PFSK-1 (cell line): ENCODE measurements around the gene TSPO.

Source experiments
- POLR2AphosphoS5 ChIP-seq: IDR thresholded peaks from 2 replicates; pipeline ENCODE4 v1.6.1; 2012; ENCODE audit warnings: low read depth, mild to moderate bottlenecking, control low read depth, low read length, moderate library complexity
- REST ChIP-seq, 2 experiments: IDR thresholded peaks; 2 replicates each; pipeline versions ENCODE4 v1.6.1 to v1.8.0; 2011 to 2012; ENCODE audit warnings: low read depth in 2 of 2, low read length in 2 of 2, control low read depth in 1 of 2, inconsistent platforms in 1 of 2, mild to moderate bottlenecking in 1 of 2, moderate library complexity in 1 of 2; ENCODE audit not compliant: insufficient read depth in 1 of 2
- SIN3A ChIP-seq: IDR thresholded peaks from 2 replicates; pipeline ENCODE4 v1.6.1; 2012; ENCODE audit warnings: mild to moderate bottlenecking, low read length, moderate library complexity, borderline replicate concordance; ENCODE audit not compliant: insufficient read depth
- TAF1 ChIP-seq: IDR thresholded peaks from 2 replicates; pipeline ENCODE4 v1.6.1; 2012; ENCODE audit warnings: low read length, control low read depth, borderline replicate concordance; ENCODE audit not compliant: insufficient read depth

GRCh38 chr22:43158778-43159483, 7.6 kb downstream of the TSPO start:
- no peak for TF ChIP-seq REST (IDR thresholded peaks at IDR 0.05; ENCODE audit: insufficient read depth in 1 of 2, low read depth in 2 of 2, low read length in 2 of 2)
- TF ChIP-seq POLR2AphosphoS5 = no peak
- no peak for TF ChIP-seq TAF1
- no peak for TF ChIP-seq SIN3A
